Putamen (tissue), 1 donor: ENCODE results near the gene ATP4B.

Source experiments
- DNase-seq: peaks from one replicate; pipeline ENCODE4 v3.0.0-alpha.2; 2016; ENCODE audit warnings: low spot score

The ATP4B gene

DNA sequence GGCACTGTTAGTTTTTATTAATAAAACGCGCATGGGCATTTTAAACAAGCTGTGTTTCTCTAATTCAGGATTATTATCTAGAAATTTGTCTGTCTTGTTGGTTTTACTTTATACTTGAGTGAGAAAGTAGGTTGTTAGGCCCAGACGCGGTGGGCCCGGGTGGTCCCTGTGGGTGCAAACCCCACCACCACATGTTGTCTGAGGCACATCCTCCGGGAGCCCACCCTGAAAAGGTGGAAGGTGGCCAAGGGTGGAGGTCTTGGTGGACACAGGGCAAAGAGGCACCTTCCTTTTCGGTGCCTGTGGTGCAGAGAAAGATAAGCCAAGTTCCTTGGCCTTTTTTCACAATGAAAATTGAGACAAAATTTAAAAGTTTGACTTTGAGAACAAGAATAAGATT, 16.6 kb downstream of the ATP4B start:
- DNase-seq = no peak

DNA sequence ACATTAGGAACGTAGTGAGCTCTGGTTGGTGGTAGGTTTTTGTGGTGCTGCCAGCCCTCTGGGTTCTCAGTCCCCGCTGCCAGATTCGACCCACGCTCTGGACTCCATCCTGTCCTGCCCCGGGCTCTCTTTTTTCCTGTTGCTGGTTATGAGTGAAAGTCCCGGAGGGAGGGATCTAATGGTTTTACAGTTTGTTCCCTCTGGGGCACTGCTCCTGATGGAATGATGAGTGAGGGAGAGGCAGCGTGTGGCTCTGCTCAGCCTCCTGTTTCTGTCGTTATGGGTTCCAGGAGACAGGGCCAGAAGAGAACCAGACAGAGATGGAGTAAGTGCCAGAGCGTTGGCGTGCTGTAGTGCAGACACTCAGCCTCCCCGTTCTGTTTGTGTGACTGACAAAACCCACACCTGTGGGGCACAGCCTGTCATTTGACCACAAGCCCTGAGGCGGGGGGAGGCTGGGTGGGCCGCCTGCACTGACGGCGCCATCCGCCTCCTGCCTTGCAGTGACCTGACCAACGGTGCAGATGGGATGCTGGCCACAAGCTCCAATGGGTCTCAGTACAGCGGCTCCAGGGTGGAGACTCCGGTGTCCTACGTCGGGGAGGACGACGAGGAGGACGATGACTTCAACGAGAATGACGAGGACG, 18.3 kb downstream of the ATP4B start:
- DNase-seq = no peak

GRCh38 chr13:113638806-113639205, 19.2 kb downstream of the ATP4B start:
- no peak for DNase-seq

- no peak for DNase-seq
Observed at GRCh38 chr13:113638173-113638746, 19.7 kb downstream of the ATP4B start.

DNA sequence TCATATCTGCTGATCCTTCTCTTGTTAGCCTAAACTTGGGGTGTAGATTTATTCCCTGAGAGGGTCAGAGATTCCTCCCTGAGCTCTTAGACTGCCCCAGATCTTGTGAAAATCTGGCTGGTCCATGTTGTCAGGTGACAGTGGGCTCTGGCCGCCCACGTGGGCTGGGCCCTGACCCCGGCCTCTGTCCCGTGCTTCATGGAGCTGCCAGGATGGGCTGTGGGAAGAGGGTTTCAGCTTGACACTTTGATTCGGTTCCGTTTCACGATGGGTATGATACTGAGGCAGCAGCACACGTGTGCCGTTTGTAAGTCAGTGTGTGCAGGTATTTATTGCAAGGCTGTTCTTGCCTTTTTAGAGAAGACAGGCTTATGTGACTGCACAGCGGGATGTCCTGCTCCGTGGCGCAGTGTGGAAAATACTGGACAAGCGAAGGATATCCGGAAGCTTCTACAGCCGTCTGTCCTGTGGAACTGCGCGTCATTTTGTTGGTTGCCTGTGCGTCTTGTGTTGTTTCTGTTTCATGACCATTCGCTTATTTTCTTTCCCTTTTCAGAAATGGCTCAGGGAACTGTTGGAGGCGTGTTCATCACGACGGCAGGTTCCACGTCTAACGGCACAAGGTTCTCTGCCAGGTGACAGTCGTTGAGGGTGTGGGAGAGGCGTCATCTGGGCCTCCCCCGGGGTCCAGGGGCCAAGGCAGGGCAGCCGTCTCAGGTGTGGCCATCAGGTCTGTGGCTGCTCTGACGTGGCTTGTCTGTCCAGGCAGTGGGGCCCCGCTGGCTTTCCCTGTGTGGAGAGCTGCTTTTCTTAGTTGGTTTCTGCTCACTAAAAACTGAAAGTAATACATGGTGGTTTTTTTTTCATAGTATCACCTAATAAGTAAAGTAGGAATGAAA, 20.5 kb downstream of the ATP4B start:
- no peak for DNase-seq

DNA sequence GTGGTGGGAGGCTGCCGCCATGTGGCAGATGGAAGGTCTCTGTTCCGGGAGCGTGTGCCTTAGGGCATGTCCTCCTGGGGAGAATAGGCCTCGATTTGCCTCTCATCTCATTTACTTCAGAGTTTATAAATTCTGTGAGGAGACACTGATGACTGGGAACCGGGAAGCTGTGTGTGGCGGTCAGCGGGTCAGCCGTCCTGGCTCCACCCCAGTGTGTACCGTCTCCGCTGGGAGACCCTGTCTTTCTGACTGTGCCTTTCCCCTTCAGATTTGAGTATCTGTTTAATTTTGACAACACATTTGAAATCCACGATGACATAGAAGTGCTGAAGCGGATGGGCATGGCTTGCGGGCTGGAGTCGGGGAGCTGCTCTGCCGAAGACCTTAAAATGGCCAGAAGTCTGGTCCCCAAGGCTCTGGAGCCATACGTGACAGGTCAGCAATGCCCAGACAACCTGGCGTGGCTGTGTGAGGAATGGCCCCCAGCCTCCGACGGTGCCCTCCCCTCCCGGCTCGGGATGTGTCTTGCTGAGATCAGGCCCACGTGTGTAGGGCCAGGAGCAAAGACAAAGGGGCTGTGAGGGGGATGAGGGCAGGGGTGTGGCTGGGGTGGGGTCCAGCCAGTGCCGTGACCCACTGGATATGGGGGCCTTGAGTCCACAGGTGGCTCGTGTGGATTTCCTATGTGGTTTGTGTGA, 21.6 kb downstream of the ATP4B start:
- DNase-seq = no peak

GRCh38 chr13:113635709-113636108, 22.3 kb downstream of the ATP4B start:
- no peak for DNase-seq

- no peak for DNase-seq
Observed at GRCh38 chr13:113635048-113635420, 23.0 kb downstream of the ATP4B start.

DNA sequence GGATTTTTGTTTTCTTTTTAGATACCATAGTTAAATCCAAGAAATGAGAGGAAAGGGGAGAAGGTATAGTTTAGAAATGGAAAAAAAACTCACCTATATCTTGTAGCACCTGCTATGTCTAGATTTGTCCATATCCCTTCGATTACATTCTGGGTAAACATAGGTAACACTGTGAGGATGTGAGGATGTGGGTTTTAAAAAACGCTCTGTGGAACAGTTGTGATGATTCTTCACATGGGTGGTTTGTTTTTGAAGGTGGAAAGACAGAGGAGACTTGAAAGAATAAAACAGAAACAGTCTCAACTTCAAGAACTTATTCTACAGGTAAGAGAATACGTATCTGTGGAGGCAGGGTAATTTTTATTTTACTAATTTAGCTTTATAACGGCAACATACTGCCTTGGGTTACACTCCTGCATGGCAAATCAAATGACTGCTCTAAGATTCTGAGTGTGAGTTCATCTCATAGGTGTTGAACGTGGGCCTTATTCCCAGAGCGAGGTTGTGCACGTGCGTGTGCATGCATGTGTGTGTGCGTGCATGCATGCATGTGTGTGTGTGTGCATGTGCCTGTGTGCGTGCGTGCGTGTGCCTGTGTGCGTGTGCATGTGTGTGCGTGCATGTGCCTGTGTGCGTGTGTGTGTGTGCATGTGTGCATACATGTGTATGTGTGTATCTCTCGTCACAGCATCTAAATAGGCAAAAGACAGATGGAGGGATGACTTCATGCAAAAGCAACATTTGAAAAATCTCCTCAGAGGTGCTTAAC, 23.5 kb downstream of the ATP4B start:
- no peak for DNase-seq

GRCh38 chr13:113633485-113633873, 24.5 kb downstream of the ATP4B start:
- DNase-seq = no peak

DNA sequence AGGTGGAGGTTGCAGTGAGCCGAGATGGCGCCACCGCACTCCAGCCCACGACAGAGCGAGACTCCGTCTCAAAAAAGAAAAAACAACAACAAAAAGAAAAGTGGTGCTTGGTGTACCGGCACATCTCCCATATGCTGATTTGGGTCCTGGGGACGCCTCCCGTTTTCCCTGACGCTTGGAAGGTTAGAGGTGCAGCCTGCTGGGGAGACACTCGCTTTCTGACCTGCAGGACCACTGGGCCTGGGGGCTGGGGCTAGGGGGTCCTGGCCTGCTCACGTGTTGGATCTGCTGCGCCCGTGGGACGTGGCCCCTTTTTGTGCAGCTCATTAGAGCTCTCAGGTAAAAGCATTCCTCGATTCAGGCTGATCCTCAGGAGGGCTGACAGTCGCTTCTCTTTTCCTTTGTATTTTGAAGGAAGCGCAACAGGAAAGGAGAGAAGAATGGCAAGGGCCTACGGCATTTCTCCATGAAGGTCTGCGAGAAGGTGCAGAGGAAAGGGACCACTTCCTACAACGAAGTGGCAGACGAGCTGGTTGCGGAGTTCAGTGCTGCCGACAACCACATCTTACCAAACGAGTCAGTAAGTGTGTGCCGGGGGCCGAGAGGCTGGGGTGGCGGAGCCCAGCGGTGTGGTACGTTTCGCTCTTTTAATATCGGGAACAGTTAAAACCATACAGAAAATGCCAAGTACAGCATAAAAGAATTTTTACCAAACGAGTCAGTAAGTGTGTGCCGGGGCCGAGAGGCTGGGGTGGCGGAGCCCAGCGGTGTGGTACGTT, 25.1 kb downstream of the ATP4B start:
- DNase-seq = no peak

DNA sequence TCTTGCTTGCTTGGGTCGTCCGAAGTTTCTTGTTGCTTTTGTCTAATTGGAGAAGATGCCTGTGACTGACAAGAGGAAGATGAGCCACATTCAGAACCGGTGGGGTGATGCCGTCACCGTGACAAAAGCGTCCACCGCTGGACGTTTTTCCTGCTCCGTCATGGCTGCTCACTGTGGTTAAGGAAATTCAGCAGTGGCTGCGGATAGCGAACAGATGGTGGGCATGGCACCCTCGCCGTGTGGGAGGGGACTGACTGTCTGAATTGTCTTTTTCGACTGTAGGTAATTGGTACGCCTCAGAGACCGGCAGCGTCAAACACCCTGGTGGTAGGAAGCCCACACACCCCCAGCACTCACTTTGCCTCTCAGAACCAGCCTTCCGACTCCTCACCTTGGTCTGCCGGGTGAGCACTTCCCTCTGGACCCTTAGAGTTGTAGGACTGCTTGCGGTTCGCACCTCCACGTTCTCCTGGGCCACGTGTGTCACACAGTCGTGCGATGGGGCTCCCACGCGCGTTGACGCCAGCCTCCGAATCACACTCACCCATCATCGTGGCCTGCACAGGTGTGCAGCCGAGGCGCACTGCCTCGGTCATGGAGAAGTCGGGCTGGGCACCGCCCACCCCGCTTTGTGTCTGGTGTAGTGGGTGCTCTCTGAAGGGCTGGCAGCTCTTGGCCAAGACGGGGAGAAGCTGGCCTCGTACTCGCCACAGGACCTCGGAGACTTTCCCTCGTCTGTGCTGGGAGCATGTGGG, 26.5 kb downstream of the ATP4B start:
- DNase-seq = no peak

- DNase-seq = no peak
Observed at GRCh38 chr13:113630804-113631203, 27.2 kb downstream of the ATP4B start.

- no peak for DNase-seq
Observed at GRCh38 chr13:113630296-113630695, 27.7 kb downstream of the ATP4B start.

GRCh38 chr13:113629866-113630265, 28.1 kb downstream of the ATP4B start:
- DNase-seq = no peak

GRCh38 chr13:113628291-113629270, 29.4 kb downstream of the ATP4B start:
- DNase-seq = no peak

DNA sequence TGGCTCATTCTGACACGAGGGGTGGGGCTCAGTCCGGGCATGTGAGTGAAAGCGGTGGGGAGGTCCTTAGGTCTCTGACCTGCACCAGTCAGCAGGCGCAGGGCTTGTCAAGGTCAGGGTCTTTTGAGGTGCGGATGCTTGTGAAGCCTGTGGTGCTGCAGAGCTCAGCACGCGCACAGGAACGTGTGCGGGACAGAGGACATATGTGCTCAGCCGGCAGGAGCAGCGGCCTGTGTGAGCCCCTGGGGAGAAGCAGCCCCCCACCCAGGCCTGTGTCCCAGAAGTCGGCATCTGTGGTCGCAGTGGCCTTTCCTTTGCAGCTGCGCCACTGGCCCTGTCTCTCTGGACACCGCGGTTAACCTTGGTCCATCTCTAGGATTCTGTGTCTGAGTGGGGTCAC, 30.9 kb downstream of the ATP4B start:
- DNase-seq = no peak

DNA sequence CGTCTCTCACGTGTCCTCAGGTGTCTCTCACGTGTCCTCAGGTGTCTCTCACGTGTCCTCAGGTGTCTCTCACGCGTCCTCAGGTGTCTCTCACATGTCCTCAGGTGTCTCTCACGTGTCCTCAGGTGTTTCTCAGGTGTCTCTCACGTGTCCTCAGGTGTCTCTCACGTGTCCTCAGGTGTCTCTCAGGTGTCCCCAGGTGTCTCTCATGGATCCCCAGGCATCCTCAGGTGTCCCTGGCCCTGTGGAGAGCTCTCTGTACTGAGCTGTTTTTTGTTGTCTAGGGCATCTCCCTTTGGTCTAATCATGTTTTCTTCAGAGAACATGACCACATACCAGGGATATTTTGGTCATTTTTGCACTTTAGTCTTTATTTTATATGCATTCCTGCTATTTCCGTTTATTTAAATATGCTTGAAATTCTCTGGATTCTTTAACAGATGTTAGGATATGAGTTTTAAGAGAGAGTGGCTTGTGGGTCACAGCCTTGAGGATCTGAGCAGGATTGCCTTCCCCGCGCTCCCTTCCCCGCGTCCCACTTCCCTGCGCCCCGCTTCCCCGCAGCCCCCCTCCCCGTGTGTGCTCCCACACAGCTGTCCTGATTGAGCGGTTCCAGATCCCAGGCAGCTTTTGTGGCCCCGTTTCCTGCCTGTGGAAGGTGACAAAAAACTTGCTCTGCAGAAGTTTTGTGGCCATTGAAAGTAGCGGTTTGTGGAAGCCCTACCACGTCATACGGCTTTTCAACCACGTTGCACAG, 31.9 kb downstream of the ATP4B start:
- DNase-seq = no peak
